H9 (cell line): ENCODE data around the gene STON2. TPM values are rescaled to one million over a fixed set of nuclear protein-coding genes. Genes with fewer than 3 reads are reported as not detected.

ENCODE experiments used
- DNase-seq: peaks from one replicate; pipeline ENCODE4 v3.0.0-alpha.2; 2017
- H2AFZ ChIP-seq: one replicate; pipeline ENCODE4 v1.6.1; 2013; ENCODE audit warnings: mild to moderate bottlenecking, low read length, control low read depth, moderate library complexity
- H2AK5ac ChIP-seq: 2 replicates; pipeline ENCODE4 v1.6.1; 2013; ENCODE audit warnings: low read length, control low read depth, mixed read lengths; ENCODE audit not compliant: insufficient read length
- H2BK120ac ChIP-seq: one replicate; pipeline ENCODE4 v1.6.1; 2013; ENCODE audit warnings: low read depth, mild to moderate bottlenecking, low read length, control low read depth, inconsistent platforms; ENCODE audit not compliant: poor library complexity, severe bottlenecking
- H2BK12ac ChIP-seq: 2 replicates; pipeline ENCODE4 v1.6.1; 2013; ENCODE audit warnings: low read length, control low read depth, mixed read lengths, low read depth; ENCODE audit not compliant: insufficient read length
- H2BK15ac ChIP-seq: 2 replicates; pipeline ENCODE4 v1.6.1; 2013; ENCODE audit warnings: low read depth, low read length, control low read depth
- H2BK20ac ChIP-seq: one replicate; pipeline ENCODE4 v1.6.1; 2013; ENCODE audit warnings: low read depth, mild to moderate bottlenecking, low read length, control low read depth, inconsistent platforms; ENCODE audit not compliant: poor library complexity, severe bottlenecking
- H2BK5ac ChIP-seq: 2 replicates; pipeline ENCODE4 v1.6.1; 2013; ENCODE audit warnings: low read length, control low read depth, mixed read lengths; ENCODE audit not compliant: insufficient read length
- H3K14ac ChIP-seq: 2 replicates; pipeline ENCODE4 v1.6.1; 2013; ENCODE audit warnings: low read length, control low read depth; ENCODE audit not compliant: insufficient read depth
- H3K18ac ChIP-seq: 2 replicates; pipeline ENCODE4 v1.6.1; 2013; ENCODE audit warnings: low read depth, mild to moderate bottlenecking, mixed read lengths, low read length, control low read depth; ENCODE audit not compliant: insufficient read length
- H3K23ac ChIP-seq: 2 replicates; pipeline ENCODE4 v1.6.1; 2013; ENCODE audit warnings: low read length, control low read depth, mixed read lengths, low read depth; ENCODE audit not compliant: insufficient read length
- H3K23me2 ChIP-seq: 2 replicates; pipeline ENCODE4 v1.6.1; 2013; ENCODE audit warnings: low read depth, mild to moderate bottlenecking, mixed read lengths, low read length, control low read depth; ENCODE audit not compliant: insufficient read length, poor library complexity, severe bottlenecking
- H3K27ac ChIP-seq: 2 replicates; pipeline ENCODE4 v1.5.1; 2013; ENCODE audit warnings: low read length, control low read depth, mixed read lengths, low read depth; ENCODE audit not compliant: insufficient read length
- H3K27me3 ChIP-seq: 2 replicates; pipeline ENCODE4 v1.6.1; 2013; ENCODE audit warnings: low read length, control low read depth, inconsistent platforms; ENCODE audit not compliant: insufficient read depth
- H3K4ac ChIP-seq: 2 replicates; pipeline ENCODE4 v1.6.1; 2013; ENCODE audit warnings: low read depth, mild to moderate bottlenecking, control low read depth, inconsistent platforms, low read length, moderate library complexity
- H3K4me1 ChIP-seq: 2 replicates; pipeline ENCODE4 v1.6.1; 2013; ENCODE audit warnings: low read length, control low read depth, inconsistent platforms; ENCODE audit not compliant: insufficient read depth
- H3K4me2 ChIP-seq: 2 replicates; pipeline ENCODE4 v1.6.1; 2013; ENCODE audit warnings: low read length, control low read depth, mixed read lengths; ENCODE audit not compliant: insufficient read length, insufficient read depth
- H3K56ac ChIP-seq: 2 replicates; pipeline ENCODE4 v1.6.1; 2013; ENCODE audit warnings: low read depth, mild to moderate bottlenecking, mixed read lengths, low read length, control low read depth; ENCODE audit not compliant: insufficient read length
- H3K79me1 ChIP-seq: 2 replicates; pipeline ENCODE4 v1.6.1; 2013; ENCODE audit warnings: low read depth, mild to moderate bottlenecking, moderate library complexity, low read length, control low read depth, inconsistent platforms; ENCODE audit not compliant: insufficient read depth, poor library complexity, severe bottlenecking
- H3K79me2 ChIP-seq: 2 replicates; pipeline ENCODE4 v1.6.1; 2013; ENCODE audit warnings: low read length, control low read depth, inconsistent platforms; ENCODE audit not compliant: insufficient read depth
- H3K9ac ChIP-seq: 2 replicates; pipeline ENCODE4 v1.6.1; 2013; ENCODE audit warnings: low read length, control low read depth, mixed read lengths; ENCODE audit not compliant: insufficient read length; ENCODE audit errors: extremely low read depth
- H3K9me3 ChIP-seq: one replicate; pipeline ENCODE4 v1.6.1; 2013; ENCODE audit warnings: low read depth, low read length, inconsistent platforms; ENCODE audit not compliant: control insufficient read depth
- H3T11ph ChIP-seq: one replicate; pipeline ENCODE4 v1.6.1; 2013; ENCODE audit warnings: mild to moderate bottlenecking, low read length, control low read depth, inconsistent platforms
- H4K20me1 ChIP-seq: one replicate; pipeline ENCODE4 v1.6.1; 2013; ENCODE audit not compliant: control insufficient read depth, insufficient read length, insufficient read depth
- H4K5ac ChIP-seq: 2 replicates; pipeline ENCODE4 v1.6.1; 2013; ENCODE audit warnings: low read depth, mild to moderate bottlenecking, mixed read lengths, low read length, control low read depth; ENCODE audit not compliant: insufficient read length
- H4K8ac ChIP-seq: replicated peaks from 2 replicates; pipeline ENCODE4 v1.6.1; 2013; ENCODE audit warnings: low read length, control low read depth, mixed read lengths, low read depth; ENCODE audit not compliant: insufficient read length
- H4K91ac ChIP-seq: 2 replicates; pipeline ENCODE4 v1.6.1; 2013; ENCODE audit warnings: low read depth, mild to moderate bottlenecking, moderate library complexity, mixed read lengths, low read length, control low read depth; ENCODE audit not compliant: insufficient read length
- H3K27ac Mint-ChIP-seq, 3 experiments: 2 replicates in 2 of 3; 3 replicates in 1 of 3; pipeline ENCODE4 v1.8.0; 2020 to 2021; ENCODE audit warnings: mixed read lengths in 3 of 3, mild to moderate bottlenecking in 1 of 3, moderate library complexity in 1 of 3
- H3K27me3 Mint-ChIP-seq: 2 replicates; pipeline ENCODE4 v1.8.0; 2021; ENCODE audit warnings: low read depth, mild to moderate bottlenecking, moderate library complexity, mixed read lengths
- H3K36me3 Mint-ChIP-seq, 3 experiments: 2 replicates in 2 of 3; 3 replicates in 1 of 3; pipeline ENCODE4 v1.8.0; 2020 to 2021; ENCODE audit warnings: low read depth in 3 of 3, mixed read lengths in 3 of 3; ENCODE audit not compliant: insufficient read depth in 1 of 3
- H3K4me1 Mint-ChIP-seq, 2 experiments: 2 replicates each; pipeline ENCODE4 v1.8.0; 2020; ENCODE audit warnings: mixed read lengths in 2 of 2
- H3K4me3 Mint-ChIP-seq, 2 experiments: 2 replicates in 1 of 2; 3 replicates in 1 of 2; pipeline ENCODE4 v1.8.0; 2020 to 2021; ENCODE audit warnings: mild to moderate bottlenecking in 2 of 2, mixed read lengths in 2 of 2, moderate library complexity in 1 of 2
- H3K9me3 Mint-ChIP-seq, 2 experiments: 2 replicates in 1 of 2; 3 replicates in 1 of 2; pipeline ENCODE4 v1.8.0; 2020; ENCODE audit warnings: mild to moderate bottlenecking in 2 of 2, mixed read lengths in 2 of 2, moderate library complexity in 1 of 2
- WGBS: extraction: QIAGEN DNeasy Blood & Tissue Kit; methylation state at CpG from one replicate; pipeline ENCODE4 v1.1.7; 2013; ENCODE audit warnings: missing lambda C conversion rate, low lambda C conversion rate, mixed read lengths; ENCODE audit not compliant: insufficient read length; ENCODE audit errors: extremely low coverage; 5-methylcytosine and 5-hydroxymethylcytosine counted together
- total RNA-seq: library from RNA; stranded (reverse); gene quantifications from 2 replicates; pipeline ENCODE4 v1.2.1, GENCODE V29; 2021
- TF ChIP-seq, protein P1 (sequence below): fragments of 200-600 bp; sonication (generic); conservative IDR thresholded peaks from 3 replicates; pipeline ENCODE4 v1.8.0; 2021; ENCODE audit warnings: antibody characterized with exemption, mild to moderate bottlenecking

Gene STON2
- total RNA-seq, 1 experiment from 2014 or later: 62.9 TPM

GRCh38 chr14:81416981-81417380, 16.9 kb upstream of the STON2 start:
- Histone ChIP-seq H2BK120ac (no peak overlapping the region), H4K8ac (no peak overlapping the region), H3K23ac (no peak overlapping the region), H4K91ac (no peak overlapping the region), H3K56ac (no peak overlapping the region), H3K23me2 (no peaks in the 10 kb centered on the region), H3K27ac (no peak overlapping the region), H3K9ac (no peak overlapping the region), H3K4me1 (no peaks in the 10 kb centered on the region), H3K79me1 (no peaks in the 10 kb centered on the region), H2BK5ac (no peak overlapping the region), H3K9me3 (no peaks in the 10 kb centered on the region), H3K79me2 (peaks cover 5% of the 10 kb centered on the region; the same call in 1 of the 2 replicates), H4K20me1 (no peaks in the 10 kb centered on the region), H3K27me3 (no peaks in the 10 kb centered on the region), H2BK15ac (no peak overlapping the region), H2AK5ac (no peak overlapping the region), H3T11ph (no peak overlapping the region), H2AFZ (no peak overlapping the region), H2BK12ac (no peak overlapping the region), H3K4ac (no peak overlapping the region), H4K5ac (no peak overlapping the region), H3K18ac (no peak overlapping the region), H2BK20ac (no peak overlapping the region), H3K14ac (no peak overlapping the region), H3K4me2 (no peak overlapping the region)
- Mint-ChIP-seq H3K27me3 (no peaks in the 10 kb centered on the region), H3K36me3 (peaks cover 26 to 41% (median 37%) of the 10 kb centered on the region in 3 experiments), H3K9me3 (peaks cover 9 to 15% of the 10 kb centered on the region in 2 experiments; a peak in 4 of 5 replicates), H3K4me3 (no peak overlapping the region), H3K4me1 (peaks cover 4 to 8% of the 10 kb centered on the region in 2 experiments), H3K27ac (no peak overlapping the region)
- TF ChIP-seq, protein P1, sequence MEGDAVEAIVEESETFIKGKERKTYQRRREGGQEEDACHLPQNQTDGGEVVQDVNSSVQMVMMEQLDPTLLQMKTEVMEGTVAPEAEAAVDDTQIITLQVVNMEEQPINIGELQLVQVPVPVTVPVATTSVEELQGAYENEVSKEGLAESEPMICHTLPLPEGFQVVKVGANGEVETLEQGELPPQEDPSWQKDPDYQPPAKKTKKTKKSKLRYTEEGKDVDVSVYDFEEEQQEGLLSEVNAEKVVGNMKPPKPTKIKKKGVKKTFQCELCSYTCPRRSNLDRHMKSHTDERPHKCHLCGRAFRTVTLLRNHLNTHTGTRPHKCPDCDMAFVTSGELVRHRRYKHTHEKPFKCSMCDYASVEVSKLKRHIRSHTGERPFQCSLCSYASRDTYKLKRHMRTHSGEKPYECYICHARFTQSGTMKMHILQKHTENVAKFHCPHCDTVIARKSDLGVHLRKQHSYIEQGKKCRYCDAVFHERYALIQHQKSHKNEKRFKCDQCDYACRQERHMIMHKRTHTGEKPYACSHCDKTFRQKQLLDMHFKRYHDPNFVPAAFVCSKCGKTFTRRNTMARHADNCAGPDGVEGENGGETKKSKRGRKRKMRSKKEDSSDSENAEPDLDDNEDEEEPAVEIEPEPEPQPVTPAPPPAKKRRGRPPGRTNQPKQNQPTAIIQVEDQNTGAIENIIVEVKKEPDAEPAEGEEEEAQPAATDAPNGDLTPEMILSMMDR: no peak
- WGBS: no CpG with 5 or more reads among the region's 7 CpGs
- no peak for DNase-seq
